ENCODE results near the gene PUSL1. TPM values are rescaled to one million over a fixed set of nuclear protein-coding genes. Genes with fewer than 3 reads are reported as not detected.

PUSL1 gene
- total and polyA plus RNA-seq, 8 donors, result 5.9 to 64.9 (median 25.5) TPM; not detected in 1

GRCh38 chr1:1337793-1338147, 29.4 kb downstream of the PUSL1 start:
- DNase-seq, result peak; percentile 72 to 76
- peaks cover 6 to 26% (median 19%) of the 10 kb centered on the region in 4 donors for H3K4me1 ChIP-seq
- no peaks in the 10 kb centered on the region for H3K27me3 ChIP-seq
- intact Hi-C loops (cut with DNase I; ENCODE audit: low total_unique reads), result no loop called here
- no peaks in the 10 kb centered on the region for H3K9me3 ChIP-seq
- peaks cover 32 to 77% (median 74%) of the 10 kb centered on the region in 4 donors for H3K36me3 ChIP-seq
- 43 to 71% (median 63%) methylated on average over 13 to 18 of the region's 18 CpGs for WGBS, 5 donors
- no peak overlapping the region for H3K4me3 ChIP-seq
- peak overlapping the region in 1 of 5 donors; percentile 33 for H3K27ac ChIP-seq
- no peak for TF ChIP-seq POLR2AphosphoS5 (IDR thresholded peaks at IDR 0.05)
- TF ChIP-seq CTCF (IDR thresholded peaks at IDR 0.05), result no peak
- no peak for TF ChIP-seq EP300 (IDR thresholded peaks at IDR 0.05)
- TF ChIP-seq POLR2A (IDR thresholded peaks at IDR 0.05), result no peak

- no peak overlapping the region for H3K27ac ChIP-seq
- peaks cover 32 to 77% (median 74%) of the 10 kb centered on the region in 4 donors for H3K36me3 ChIP-seq
- no peak overlapping the region for H3K4me3 ChIP-seq
- WGBS, 5 donors, result 92 to 94% (median 93%) methylated on average over 17 to 36 of the region's 36 CpGs
- intact Hi-C loops (cut with DNase I; ENCODE audit: low total_unique reads), result no loop called here
- H3K9me3 ChIP-seq, result no peaks in the 10 kb centered on the region
- TF ChIP-seq POLR2A (IDR thresholded peaks at IDR 0.05) (no peak), EP300 (IDR thresholded peaks at IDR 0.05) (no peak), CTCF (IDR thresholded peaks at IDR 0.05) (no peak), POLR2AphosphoS5 (IDR thresholded peaks at IDR 0.05) (no peak)
- peaks cover 1 to 26% (median 17%) of the 10 kb centered on the region in 4 donors for H3K4me1 ChIP-seq
- no peak for DNase-seq
- no peaks in the 10 kb centered on the region for H3K27me3 ChIP-seq
These were observed 29.9 kb downstream of the PUSL1 start for GRCh38 chr1:1338278-1338677.

- intact Hi-C loops (cut with DNase I; ENCODE audit: low total_unique reads), result no loop called here
These were observed 31.8 kb downstream of the PUSL1 start for GRCh38 chr1:1340185-1340584.

GRCh38 chr1:1340791-1341548, 32.6 kb downstream of the PUSL1 start:
- Histone ChIP-seq H3K4me1 (peaks cover 19 to 51% (median 38%) of the 10 kb centered on the region in 4 donors), H3K36me3 (peaks cover 32 to 67% (median 64%) of the 10 kb centered on the region in 4 donors), H3K9me3 (no peaks in the 10 kb centered on the region), H3K4me3 (no peak overlapping the region), H3K27me3 (no peaks in the 10 kb centered on the region), H3K27ac (no peak overlapping the region)
- DNase-seq, result no peak
- 90 to 94% (median 92%) methylated on average over 34 to 36 of the region's 36 CpGs for WGBS, 5 donors
- intact Hi-C loops (cut with DNase I; ENCODE audit: low total_unique reads), result no loop called here
- TF ChIP-seq POLR2A (IDR thresholded peaks at IDR 0.05) (no peak), POLR2AphosphoS5 (IDR thresholded peaks at IDR 0.05) (no peak)

More at GRCh38 chr1:1340185-1340584, 31.8 kb downstream of the PUSL1 start:
- WGBS, 5 donors, result 85 to 95% (median 89%) methylated on average over 10 to 23 of the region's 23 CpGs
- H3K9me3 ChIP-seq, result no peaks in the 10 kb centered on the region
- H3K36me3 ChIP-seq, result peaks cover 32 to 74% (median 72%) of the 10 kb centered on the region in 4 donors
- no peaks in the 10 kb centered on the region for H3K27me3 ChIP-seq
- H3K27ac ChIP-seq, result no peak overlapping the region
- H3K4me3 ChIP-seq, result no peak overlapping the region
- H3K4me1 ChIP-seq, result peaks cover 11 to 43% (median 30%) of the 10 kb centered on the region in 4 donors
- TF ChIP-seq POLR2A (IDR thresholded peaks at IDR 0.05) (no peak), CTCF (IDR thresholded peaks at IDR 0.05) (no peak), EP300 (IDR thresholded peaks at IDR 0.05) (no peak), POLR2AphosphoS5 (IDR thresholded peaks at IDR 0.05) (no peak)
- no peak for DNase-seq

GRCh38 chr1:1341549-1342021, 33.2 kb downstream of the PUSL1 start:
- Histone ChIP-seq H3K36me3 (peaks cover 32 to 60% (median 58%) of the 10 kb centered on the region in 4 donors), H3K9me3 (no peaks in the 10 kb centered on the region), H3K4me1 (peaks cover 25 to 57% (median 44%) of the 10 kb centered on the region in 4 donors), H3K27ac (no peak overlapping the region), H3K27me3 (no peaks in the 10 kb centered on the region), H3K4me3 (no peak overlapping the region)
- no peak for DNase-seq
- WGBS, 5 donors, result 85 to 95% (median 94%) methylated on average over 8 to 17 of the region's 17 CpGs
- TF ChIP-seq POLR2AphosphoS5 (IDR thresholded peaks at IDR 0.05) (no peak), EP300 (IDR thresholded peaks at IDR 0.05) (no peak), POLR2A (IDR thresholded peaks at IDR 0.05) (no peak), CTCF (IDR thresholded peaks at IDR 0.05) (no peak)
- intact Hi-C loops (cut with DNase I; ENCODE audit: low total_unique reads), result no loop called here

Measured in stomach (tissue), 9 donors.